ENCODE measurements around the gene CMTM5. TPM values are rescaled to one million over a fixed set of nuclear protein-coding genes. Genes with fewer than 3 reads are reported as not detected.

CMTM5 gene
- total and polyA plus RNA-seq, 7 donors: 1.2 to 4.6 (median 3.1) TPM; not detected in 2

- peaks cover 0 to 65% (median 35%) of the 10 kb centered on the region in 4 donors for H3K4me1 ChIP-seq
- WGBS, 2 donors: 4% methylated on average over 74 of the region's 74 CpGs
- peak within 1 kb of the TSS; percentile 42 to 75 (median 65) for H3K4me3 ChIP-seq
These were observed 11.7 kb upstream of the CMTM5 start, which contains the start of gene EFS for GRCh38 chr14:23365036-23365731. Gene EFS, minus strand, starts transcription at chr14:23365172. Its CDS starts 147 bp downstream, at chr14:23365025.

GRCh38 chr14:23365732-23366425 is 11.0 kb upstream of the CMTM5 start:
- H3K27ac ChIP-seq: peak overlapping the region; percentile 92 to 98 (median 94)
- peaks cover 0 to 58% (median 32%) of the 10 kb centered on the region in 4 donors for H3K4me1 ChIP-seq
- WGBS, 2 donors: 3 to 4% methylated on average over 51 of the region's 51 CpGs
- TF ChIP-seq CTCF (IDR thresholded peaks at IDR 0.05): no peak
- peak; percentile 65 to 78 for TF ChIP-seq POLR2A (IDR thresholded peaks at IDR 0.05)
- peak; percentile 92 to 95 (median 94) for TF ChIP-seq POLR2AphosphoS5 (IDR thresholded peaks at IDR 0.05)
- TF ChIP-seq EP300 (IDR thresholded peaks at IDR 0.05): no peak
- no peaks in the 10 kb centered on the region for H3K9me3 ChIP-seq
- peak overlapping the region; percentile 42 to 75 (median 65) for H3K4me3 ChIP-seq
- intact Hi-C loops (cut with DNase I): loop anchor here (2.0 to 5.0 kb wide), 3 partner anchors 13 to 191 kb away; partner anchors contain the start of genes NGDN, SLC22A17 and THTPA
- no peaks in the 10 kb centered on the region for H3K36me3 ChIP-seq
- DNase-seq: peak; percentile 87
- no peaks in the 10 kb centered on the region for H3K27me3 ChIP-seq

More at GRCh38 chr14:23365036-23365731, 11.7 kb upstream of the CMTM5 start, which contains the start of gene EFS:
- intact Hi-C loops (cut with DNase I): loop anchor here (5.0 kb wide), 1 partner anchor 192 kb away; the partner anchor contains the start of gene THTPA
- peak in 2 of 4 donors; percentile 17 to 44 for TF ChIP-seq POLR2AphosphoS5 (IDR thresholded peaks at IDR 0.05)
- TF ChIP-seq CTCF (IDR thresholded peaks at IDR 0.05): no peak
- no peak for TF ChIP-seq POLR2A (IDR thresholded peaks at IDR 0.05)
- Histone ChIP-seq H3K27me3 (no peaks in the 10 kb centered on the region), H3K27ac (peak within 1 kb of the TSS; percentile 92 to 98 (median 94)), H3K9me3 (no peaks in the 10 kb centered on the region), H3K36me3 (peaks cover 0 to 3% (median under 1%) of the 10 kb centered on the region in 4 donors)
- no peak for DNase-seq

DNA sequence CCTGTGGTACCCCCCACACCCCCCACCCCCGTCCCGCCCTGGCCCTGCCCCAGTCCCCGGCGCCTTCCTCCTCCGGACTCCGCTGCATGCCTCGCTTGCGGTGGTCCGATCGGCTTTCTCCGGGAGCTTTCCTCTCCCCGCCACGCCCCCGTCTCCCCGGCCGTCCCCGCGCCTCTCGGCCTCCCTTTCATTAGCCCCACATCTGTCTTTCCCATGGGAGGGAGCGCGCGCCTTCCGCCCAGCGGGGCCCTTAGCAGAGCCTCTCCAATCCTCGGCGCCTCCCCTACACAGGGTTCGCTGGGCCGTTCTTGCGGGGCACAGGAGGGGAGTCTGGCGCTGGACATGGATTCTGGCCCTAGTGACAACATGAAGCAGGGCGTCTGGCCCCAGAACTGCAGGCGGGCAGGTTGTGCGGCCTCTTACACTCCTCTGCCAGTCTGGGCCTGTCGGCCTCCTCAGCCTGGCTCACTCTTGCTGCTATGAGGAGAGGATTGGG is 10.4 kb upstream of the CMTM5 start:
- H3K4me1 ChIP-seq: peaks cover 0 to 53% (median 32%) of the 10 kb centered on the region in 4 donors
- intact Hi-C loops (cut with DNase I): loop anchor here (2.0 to 5.0 kb wide), 3 partner anchors 14 to 191 kb away; partner anchors contain the start of genes NGDN, SLC22A17 and THTPA
- H3K27ac ChIP-seq: peak overlapping the region; percentile 92 to 98 (median 94)
- peak overlapping the region; percentile 42 to 75 (median 65) for H3K4me3 ChIP-seq
- peak; percentile 90 for DNase-seq
- 46 to 51% methylated on average over 34 of the region's 34 CpGs for WGBS, 2 donors
- H3K27me3 ChIP-seq: no peaks in the 10 kb centered on the region
- TF ChIP-seq EP300 (IDR thresholded peaks at IDR 0.05): no peak
- TF ChIP-seq POLR2A (IDR thresholded peaks at IDR 0.05): no peak
- TF ChIP-seq POLR2AphosphoS5 (IDR thresholded peaks at IDR 0.05): peak in 1 of 4 donors; percentile 3
- no peak for TF ChIP-seq CTCF (IDR thresholded peaks at IDR 0.05)
- no peaks in the 10 kb centered on the region for H3K36me3 ChIP-seq
- H3K9me3 ChIP-seq: no peaks in the 10 kb centered on the region

DNA sequence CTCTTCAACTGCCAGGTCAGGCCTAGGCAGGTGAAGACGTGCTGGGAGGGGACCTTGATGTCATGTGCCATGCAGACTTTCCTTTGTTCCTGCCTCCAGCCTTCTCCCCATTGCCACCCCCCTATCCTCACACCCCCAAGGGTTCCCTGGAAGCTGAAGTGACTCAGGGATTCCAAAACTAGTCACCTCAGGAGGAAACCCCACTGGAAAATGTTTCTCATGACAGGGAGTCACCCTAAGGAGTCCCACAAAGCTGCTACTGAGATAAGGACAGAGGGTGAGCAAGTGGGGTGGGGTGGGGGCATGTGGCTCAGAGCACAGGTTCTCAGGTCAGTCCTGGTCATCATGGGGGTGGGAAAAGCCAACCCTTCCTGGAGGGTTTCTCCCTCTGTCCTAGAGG is 6.6 kb upstream of the CMTM5 start:
- DNase-seq: no peak
- H3K4me1 ChIP-seq: peaks cover 0 to 17% (median 11%) of the 10 kb centered on the region in 4 donors
- H3K9me3 ChIP-seq: no peaks in the 10 kb centered on the region
- H3K36me3 ChIP-seq: no peaks in the 10 kb centered on the region
- no peak overlapping the region for H3K27ac ChIP-seq
- TF ChIP-seq POLR2A (IDR thresholded peaks at IDR 0.05) (no peak), POLR2AphosphoS5 (IDR thresholded peaks at IDR 0.05) (no peak), EP300 (IDR thresholded peaks at IDR 0.05) (no peak), CTCF (IDR thresholded peaks at IDR 0.05) (no peak)
- H3K27me3 ChIP-seq: no peaks in the 10 kb centered on the region
- whole genome bisulfite sequencing, 2 donors: 53 to 73% methylated on average over 1 of the region's 1 CpG
- H3K4me3 ChIP-seq: no peak overlapping the region
- intact Hi-C loops (cut with DNase I): no loop called here
